GM18907 (cell line): ENCODE data around the gene VPREB1.
"Not testable (repeated sequence)": the region's sequence is repeated elsewhere in the genome, so short reads cannot be mapped to it uniquely, and the experiment has no call there.

ENCODE experiments used
- ATAC-seq: cut with Tn5 transposase; IDR thresholded peaks from one replicate; pipeline ENCODE4 v1.9.1; 2021; ENCODE audit warnings: mild to moderate bottlenecking, moderate library complexity; ENCODE audit not compliant: unreplicated experiment

The VPREB1 gene

DNA sequence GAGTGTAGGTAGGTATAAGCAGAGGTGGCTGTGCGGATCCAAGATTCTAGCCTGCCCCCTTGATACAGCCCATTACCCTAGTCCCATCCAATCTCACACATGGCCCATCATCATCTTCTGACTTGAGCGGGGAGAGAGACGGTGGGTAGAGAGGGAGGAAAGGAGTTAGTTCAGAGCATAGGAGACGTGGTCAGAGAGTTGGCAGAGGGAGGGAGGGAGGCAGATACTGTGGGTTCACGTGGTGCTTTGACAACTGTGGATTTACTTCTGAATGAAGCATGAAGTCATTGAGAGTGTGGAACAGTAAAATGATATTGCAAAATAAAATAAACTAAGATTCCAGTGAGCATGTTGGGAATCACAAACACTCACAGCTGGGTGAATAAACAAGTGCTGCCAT is 31.4 kb upstream of the VPREB1 start:
- no peak for ATAC-seq

DNA sequence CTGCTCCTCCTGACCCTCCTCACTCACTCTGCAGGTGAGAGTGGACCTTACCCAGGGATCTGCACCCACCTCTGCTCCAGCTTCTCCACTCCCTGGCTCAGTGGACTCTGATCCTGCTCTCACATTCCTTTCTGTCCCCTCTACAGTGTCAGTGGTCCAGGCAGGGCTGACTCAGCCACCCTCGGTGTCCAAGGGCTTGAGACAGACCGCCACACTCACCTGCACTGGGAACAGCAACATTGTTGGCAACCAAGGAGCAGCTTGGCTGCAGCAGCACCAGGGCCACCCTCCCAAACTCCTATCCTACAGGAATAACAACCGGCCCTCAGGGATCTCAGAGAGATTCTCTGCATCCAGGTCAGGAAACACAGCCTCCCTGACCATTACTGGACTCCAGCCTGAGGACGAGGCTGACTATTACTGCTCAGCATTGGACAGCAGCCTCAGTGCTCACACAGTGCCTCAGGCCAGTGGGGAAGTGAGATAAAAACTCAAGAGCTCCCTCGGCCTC is 29.7 kb upstream of the VPREB1 start:
- no peak for ATAC-seq

DNA sequence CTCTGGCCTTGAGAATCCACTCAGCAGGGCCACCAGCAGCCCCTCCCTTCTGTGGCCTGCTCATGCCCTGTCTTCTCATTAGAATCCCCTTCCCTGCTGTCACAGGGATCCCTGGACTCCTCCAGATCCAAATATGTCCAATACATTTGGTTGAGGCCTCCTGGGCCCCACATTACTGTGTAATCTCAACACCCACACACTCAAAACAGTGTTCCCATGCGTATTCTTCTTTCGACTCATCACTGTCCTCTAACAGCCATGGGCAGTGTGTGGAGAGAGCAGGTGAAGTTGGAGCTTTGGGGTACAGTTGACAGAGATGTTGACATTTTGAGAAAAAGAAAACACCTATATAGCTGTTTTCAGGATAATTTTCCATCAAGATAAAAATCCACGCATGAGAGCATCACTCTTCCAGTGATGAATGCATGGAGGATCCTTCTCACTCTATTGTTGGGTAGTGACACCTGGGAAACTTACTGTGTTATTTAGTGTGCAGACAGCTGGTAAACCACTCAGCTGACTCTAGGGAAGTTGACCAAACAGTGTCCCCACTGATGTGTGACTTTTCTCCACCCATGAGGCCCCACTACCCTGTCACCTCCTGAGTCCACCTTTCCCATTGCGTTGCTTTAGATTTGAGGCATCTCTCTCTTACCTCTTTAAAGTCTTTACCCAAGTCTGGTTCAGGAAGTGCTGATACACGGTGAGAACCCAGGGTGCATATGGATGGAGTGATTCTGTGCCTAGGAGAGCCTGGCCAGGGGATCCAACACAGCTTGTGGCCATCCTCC is 28.7 kb upstream of the VPREB1 start:
- ATAC-seq: no peak

- no peak for ATAC-seq
Observed at GRCh38 chr22:22216450-22216959, 28.1 kb upstream of the VPREB1 start.

- no peak for ATAC-seq
Observed at GRCh38 chr22:22218302-22218701, 26.3 kb upstream of the VPREB1 start.

GRCh38 chr22:22219140-22219996 is 25.2 kb upstream of the VPREB1 start:
- no peak for ATAC-seq

GRCh38 chr22:22221043-22221442 is 23.5 kb upstream of the VPREB1 start:
- ATAC-seq: not testable (repeated sequence)

- ATAC-seq: no peak
Observed at GRCh38 chr22:22226448-22227187, 18.0 kb upstream of the VPREB1 start.

GRCh38 chr22:22228421-22228820 is 16.2 kb upstream of the VPREB1 start:
- no peak for ATAC-seq

DNA sequence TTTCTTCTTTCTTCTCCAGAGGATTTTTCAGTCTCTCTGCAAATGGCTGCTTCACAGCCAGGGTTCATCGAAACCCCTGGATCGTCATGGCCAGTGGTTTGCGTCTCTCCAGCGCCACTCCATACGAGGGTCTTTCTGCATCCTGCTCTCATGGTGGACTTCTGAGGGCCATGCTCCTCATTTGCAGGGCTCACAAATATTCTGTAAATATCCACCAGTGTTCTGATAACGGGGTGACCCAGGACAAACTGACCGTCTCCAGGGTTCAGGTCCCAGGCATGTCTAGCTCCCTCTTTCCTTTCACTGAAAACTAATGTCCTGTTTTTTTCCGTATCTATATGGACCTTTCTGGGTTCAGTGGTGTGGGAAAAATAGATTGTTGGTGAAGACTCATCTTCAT is 15.7 kb upstream of the VPREB1 start:
- ATAC-seq: no peak

DNA sequence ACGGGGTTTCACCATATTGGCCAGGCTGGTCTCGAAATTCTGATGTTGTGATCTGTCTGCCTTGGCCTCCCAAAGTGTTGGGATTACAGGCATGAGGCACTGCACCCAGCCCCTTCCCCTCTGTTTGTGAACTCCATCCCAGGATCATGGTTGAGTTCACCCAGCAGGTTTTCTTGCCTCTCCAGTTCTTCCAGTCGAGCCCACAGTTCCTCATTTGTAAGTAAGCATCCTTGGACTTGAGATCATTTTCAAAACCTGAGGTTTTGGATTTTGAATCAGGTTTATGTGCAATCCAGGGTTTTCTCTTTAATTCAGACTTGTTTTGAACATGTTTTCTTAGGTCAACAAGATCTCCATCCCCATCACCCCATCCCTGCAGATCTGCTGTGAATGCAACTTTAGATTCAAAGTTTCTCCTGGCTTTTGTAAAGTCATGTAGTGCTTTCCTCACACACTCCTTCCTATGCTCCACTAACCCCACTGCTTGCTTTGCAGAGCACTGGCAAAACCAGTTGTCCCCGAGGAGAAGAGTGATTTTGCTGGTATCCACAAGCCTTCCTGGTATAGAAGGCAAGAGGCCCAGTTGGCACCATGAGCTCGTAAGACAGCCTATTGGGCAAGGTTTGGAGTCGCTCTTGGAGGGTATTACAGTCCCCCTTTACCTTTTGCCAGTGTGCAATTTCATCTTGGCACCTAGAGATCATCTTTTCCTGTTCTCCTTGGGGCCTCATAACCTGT is 14.7 kb upstream of the VPREB1 start:
- ATAC-seq: no peak

DNA sequence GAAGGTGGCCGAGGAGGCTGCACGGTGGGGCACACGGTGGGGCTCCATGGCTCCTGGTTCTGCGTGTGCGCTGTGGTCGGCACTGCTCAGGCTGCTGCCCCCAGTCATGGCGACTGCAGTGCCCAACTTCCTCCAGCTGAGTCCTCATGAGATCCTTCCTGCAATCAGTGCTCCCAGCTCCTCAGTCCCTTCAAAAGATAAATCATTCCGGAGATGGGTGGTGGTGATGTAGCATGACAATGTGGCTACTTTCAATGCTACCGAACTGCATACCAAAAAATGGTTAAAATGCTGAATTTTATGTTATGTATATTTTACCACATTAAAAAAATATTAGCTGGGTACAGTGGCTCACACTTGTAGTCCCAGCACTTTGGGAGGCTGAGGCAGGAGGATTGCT is 14.1 kb upstream of the VPREB1 start:
- no peak for ATAC-seq

GRCh38 chr22:22233081-22233480 is 11.5 kb upstream of the VPREB1 start:
- ATAC-seq: no peak

- ATAC-seq: no peak
Observed at GRCh38 chr22:22235558-22235957, 9.0 kb upstream of the VPREB1 start.

DNA sequence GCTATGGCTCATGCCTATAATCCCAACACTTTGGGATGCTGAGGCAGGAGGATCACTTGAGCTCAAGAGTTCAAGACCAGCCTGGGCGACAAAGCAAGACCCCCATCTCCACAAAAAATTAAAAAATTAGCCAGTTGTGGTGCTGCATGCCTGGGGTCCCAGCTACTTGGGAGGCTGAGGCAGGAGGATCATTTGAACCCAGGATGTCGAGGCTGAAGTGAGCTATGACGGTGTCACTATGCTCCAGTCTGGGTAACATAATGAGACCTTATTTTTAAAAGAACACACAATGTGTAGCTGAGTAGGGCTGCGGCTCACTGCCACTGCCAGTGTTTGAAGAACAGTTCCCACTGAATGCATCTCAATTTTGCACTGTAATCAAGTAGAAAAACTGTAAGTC is 7.1 kb upstream of the VPREB1 start:
- ATAC-seq: no peak

DNA sequence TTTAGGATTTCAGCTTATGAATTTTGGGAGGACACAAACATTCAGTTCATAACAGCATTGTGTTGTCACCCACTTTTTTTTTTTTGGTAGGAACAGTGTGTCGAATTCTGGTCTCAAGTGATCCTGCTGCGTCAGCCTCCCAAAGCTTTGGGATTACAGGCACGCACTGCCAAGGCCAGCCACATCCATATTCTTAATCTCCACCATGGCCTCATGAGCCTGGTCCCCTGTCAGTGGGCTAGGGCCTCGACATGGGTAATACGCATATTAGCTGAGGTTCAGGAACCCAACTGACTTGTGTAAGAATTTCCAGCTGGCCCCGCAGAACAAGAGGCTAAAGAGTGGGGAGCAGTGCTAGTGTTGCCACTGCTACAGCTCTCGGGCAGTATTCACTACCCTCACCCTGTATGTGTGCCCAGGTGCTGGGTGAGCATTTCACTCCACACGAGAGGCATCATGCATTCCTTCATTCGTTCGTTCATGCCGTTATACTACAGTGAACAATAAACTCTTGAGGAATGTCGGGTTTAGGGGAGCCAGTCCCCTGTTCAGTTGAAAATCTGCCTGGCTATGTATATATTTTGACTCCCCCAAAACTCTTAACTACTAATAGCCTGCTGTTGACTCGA is 5.2 kb upstream of the VPREB1 start:
- no peak for ATAC-seq

DNA sequence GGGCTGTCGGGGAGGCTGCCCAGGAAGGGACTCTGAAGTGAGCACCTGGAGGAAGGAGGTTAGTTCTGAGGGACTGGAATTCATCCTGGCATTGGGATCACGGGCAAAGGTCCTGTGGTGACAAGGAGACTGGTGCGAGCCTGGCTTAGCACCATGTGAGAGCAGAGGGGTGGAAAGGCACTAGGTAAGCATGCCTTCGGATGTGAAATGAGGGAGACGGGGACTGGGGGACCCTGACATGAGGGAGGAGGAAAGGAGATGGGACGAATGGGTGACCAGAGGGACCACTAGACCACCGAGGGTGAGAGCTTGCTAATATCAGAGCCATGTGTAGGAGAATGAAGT is 3.1 kb upstream of the VPREB1 start:
- ATAC-seq: no peak

GRCh38 chr22:22242488-22242887 is 2.1 kb upstream of the VPREB1 start:
- ATAC-seq: no peak

GRCh38 chr22:22243033-22243680 is 1.4 kb upstream of the VPREB1 start:
- no peak for ATAC-seq
